NCI-H2196 treated with DMSO at 0.1 percent for 48 hours (cell line): ENCODE data around the gene CADM1.

Experiments
- DNase-seq: peaks from one replicate; lab custom pipeline; 2025; ENCODE audit not compliant: unreplicated experiment; lab: John Stamatoyannopoulos, UW

The CADM1 gene

GRCh38 chr11:115162919-115163318, 341.3 kb downstream of the CADM1 start:
- no peak for DNase-seq

GRCh38 chr11:115161876-115162275, 342.3 kb downstream of the CADM1 start:
- DNase-seq = no peak

DNA sequence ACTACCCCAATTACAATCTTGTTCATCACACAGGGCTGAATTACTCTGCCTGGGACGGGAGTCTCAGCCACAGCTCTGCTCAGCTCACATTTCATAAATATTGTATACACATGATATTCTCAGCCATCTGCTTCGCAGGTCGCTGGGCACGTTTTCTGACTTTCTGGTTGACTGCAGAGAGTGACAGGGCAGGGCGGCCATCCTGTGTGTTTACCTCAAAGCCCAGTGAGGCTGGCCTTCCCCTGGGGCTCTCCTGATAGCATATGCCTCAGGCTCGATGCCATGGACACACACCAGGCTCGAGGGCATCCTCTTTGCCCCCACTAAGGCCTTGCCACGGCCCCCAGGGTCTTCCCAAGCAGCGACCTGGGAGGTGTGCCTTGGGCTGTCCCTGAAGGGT, 345.0 kb downstream of the CADM1 start:
- DNase-seq = no peak

GRCh38 chr11:115158053-115158452, 346.2 kb downstream of the CADM1 start:
- no peak for DNase-seq

DNA sequence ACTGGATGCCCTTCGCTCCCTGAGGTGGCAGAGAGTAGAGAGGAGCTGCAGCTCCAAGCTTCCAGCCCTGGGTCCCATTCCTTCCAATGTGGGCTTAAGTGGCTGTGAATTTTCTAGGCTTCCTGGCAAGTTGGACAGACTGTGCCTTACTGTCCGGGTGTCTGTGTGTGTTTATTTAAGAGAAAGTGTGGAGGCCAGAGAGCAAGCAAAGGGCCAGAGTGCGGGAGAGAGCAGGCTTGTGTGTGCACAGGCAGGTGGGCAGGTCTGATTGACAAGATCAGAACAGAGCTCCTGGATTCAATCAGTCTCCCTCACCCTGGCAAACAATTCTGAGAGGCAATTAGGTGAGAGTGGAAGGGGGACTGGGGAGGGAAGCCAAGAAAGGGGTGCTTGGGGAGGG, 347.0 kb downstream of the CADM1 start:
- no peak for DNase-seq

DNA sequence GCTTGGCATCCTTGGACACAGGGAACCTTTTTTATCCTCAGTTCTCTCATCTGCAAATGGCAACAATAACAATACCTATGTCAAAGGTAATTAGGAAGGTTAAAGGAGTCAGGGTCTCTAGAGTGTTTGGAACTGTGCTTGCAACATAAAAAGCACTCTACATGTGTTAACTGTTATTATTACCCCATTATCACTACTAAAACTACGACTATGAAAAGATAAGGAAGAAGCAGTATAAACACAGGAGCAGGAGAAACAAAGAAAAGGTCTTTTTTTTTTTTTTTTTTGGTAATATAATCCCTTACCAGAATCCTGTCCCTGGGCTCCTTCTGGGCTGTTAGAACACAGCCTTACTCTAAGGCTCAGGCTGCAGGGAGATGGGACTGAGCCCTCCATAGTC, 348.2 kb downstream of the CADM1 start:
- DNase-seq = no peak

DNA sequence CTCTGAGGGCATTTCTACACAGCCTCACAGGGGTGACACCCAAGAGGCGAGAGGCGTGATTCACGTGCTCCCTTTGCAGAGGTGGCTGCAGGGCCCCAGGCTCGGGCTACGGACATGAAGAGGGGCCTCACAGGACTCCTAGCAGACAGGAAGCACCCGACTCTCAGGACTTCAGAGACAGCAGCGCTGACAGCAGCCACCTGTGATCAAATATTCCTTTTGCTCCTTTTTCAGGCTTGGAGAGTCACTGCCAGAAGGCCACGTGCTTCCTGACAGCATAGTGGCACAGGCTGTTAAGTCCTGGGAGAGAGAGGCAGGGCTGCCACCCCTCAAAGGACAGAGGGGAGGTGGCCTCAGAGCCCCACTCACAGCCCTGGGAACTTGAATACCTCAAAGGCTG, 348.9 kb downstream of the CADM1 start:
- DNase-seq = no peak

GRCh38 chr11:115154355-115154736, 349.9 kb downstream of the CADM1 start:
- DNase-seq = no peak

GRCh38 chr11:115153731-115154354, 350.4 kb downstream of the CADM1 start:
- no peak for DNase-seq

DNA sequence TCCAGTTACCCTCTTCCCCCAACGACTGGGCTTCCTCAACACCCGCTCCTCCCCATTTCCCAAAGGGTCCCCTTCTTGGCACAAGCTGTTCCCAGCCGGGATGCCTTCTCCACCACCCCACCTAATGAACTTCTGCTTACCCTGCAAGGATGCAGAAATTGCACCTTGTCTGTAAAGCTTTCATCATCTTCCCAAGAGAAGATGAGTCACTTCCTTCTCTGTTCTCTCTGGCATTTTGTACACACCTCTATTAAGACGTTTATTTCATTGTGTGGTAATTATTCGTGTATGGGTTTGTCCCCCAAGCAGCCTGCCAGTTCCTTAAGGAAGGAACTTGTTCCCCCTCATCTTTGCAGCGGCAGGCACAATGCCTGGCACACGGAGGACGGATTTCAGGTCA, 351.1 kb downstream of the CADM1 start:
- DNase-seq = no peak

- no peak for DNase-seq
Observed at GRCh38 chr11:115151010-115151409, 353.2 kb downstream of the CADM1 start.

- no peak for DNase-seq
Observed at GRCh38 chr11:115148691-115149090, 355.5 kb downstream of the CADM1 start.

GRCh38 chr11:115148101-115148500, 356.1 kb downstream of the CADM1 start:
- DNase-seq = no peak

GRCh38 chr11:115147243-115147807, 356.9 kb downstream of the CADM1 start:
- no peak for DNase-seq

- DNase-seq = no peak
Observed at GRCh38 chr11:115146425-115146824, 357.8 kb downstream of the CADM1 start.

DNA sequence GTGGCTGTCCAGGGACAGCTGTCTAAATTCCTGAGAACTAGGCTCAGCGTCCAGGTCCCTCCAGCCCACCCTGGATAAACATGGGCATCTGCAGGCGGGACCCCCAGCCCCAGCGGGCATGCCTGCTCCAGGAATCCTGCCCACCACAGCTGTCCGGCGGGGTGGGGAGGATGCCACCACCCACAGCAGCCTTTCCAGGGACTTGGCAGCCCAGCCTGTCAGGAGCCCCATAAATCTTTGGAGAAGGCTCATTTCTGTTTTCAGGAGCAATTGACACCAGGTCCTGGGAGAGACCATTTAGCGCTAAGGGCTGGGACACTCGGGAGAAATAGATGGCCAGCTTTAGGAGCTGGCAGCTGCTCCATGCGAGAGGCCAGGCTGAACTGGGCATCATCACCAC, 358.9 kb downstream of the CADM1 start:
- DNase-seq = no peak

DNA sequence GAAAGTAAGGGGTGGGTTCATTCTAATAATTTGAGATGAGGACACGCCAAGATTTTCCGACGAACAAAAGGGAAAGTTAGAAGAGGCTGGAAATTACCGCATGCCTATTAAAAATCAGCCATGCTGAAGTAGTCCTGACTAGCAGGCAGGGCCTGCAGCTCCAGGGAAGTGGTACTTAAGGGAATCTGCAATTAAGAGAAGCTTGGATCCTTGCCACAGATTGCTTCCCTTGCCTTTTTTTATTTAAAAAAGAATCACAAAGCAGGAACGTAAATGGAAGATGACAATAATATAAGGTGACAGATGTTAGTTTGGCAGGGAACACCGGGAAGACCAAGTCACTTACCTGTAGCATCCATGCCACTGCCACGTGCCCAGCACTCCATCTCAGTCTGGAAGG, 359.3 kb downstream of the CADM1 start:
- no peak for DNase-seq

DNA sequence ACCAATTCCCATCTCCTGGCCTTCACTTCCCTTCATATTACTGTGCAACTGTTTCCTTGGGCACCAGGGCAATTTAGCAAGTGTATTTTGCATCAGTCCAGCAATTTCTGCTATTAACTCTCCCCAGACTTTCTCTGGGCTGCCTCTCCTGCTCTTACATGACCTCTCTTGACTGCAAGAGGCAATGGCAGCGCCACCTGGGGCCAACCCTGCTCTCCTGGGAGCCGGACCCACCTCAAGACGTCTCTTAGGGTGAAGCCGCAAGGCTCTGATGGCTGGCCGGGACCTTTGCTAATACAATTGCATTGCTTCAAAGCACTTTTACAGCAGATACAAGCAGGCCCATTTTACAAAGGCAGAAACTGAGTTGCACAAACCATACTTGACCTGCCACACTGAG, 360.2 kb downstream of the CADM1 start:
- DNase-seq = no peak

- no peak for DNase-seq
Observed at GRCh38 chr11:115141231-115142114, 362.7 kb downstream of the CADM1 start.

DNA sequence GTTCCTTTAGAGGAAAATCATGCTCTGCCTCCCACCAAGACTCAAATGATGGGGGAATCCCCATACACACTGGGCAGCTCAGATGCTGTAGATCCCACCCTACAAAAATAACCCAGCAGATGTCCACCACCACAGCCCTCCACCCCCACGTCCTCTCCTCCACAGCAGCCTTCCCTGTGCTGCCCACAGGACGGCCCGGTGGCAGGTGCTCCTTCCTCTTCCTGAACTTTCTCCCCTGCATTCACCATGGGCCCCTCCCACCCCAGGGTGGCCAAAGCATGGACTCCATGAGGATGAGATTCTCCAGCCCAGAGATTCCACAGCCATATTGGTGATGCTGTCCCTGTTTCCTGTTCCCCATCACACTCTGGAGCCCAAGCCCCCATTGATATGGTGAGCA, 368.3 kb downstream of the CADM1 start:
- DNase-seq = no peak

DNA sequence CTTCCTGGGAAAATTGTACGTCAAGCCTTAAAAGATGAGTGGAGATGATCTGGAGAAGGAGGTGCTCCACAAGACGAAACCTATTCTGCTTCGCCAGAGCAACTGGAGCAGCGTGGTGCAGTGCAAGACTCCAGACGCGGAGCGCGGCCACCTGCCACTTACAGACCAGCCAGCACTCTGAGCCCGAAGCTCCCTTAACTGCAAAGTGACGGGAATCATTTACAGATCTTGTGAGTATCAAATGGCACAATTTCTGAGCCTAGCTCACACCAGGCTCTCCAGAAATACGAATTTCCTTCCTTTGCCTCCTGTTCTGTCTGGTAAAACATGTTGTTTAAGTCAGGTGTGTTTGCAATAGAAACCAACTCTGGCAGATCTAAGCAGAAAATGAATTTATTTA, 369.3 kb downstream of the CADM1 start:
- no peak for DNase-seq

GRCh38 chr11:115133475-115134209, 370.6 kb downstream of the CADM1 start:
- no peak for DNase-seq
